Keratinocyte (primary cell): Measurements from ENCODE around the gene SDC3.

Experiments
- EZH2 ChIP-seq: IDR thresholded peaks from one replicate; pipeline ENCODE4 v1.6.1; 2012; ENCODE audit warnings: inconsistent platforms, mild to moderate bottlenecking, low read length, moderate library complexity
- TF ChIP-seq, protein P1 (sequence below), 3 experiments: IDR thresholded peaks in 1 of 3; conservative IDR thresholded peaks in 1 of 3; optimal IDR thresholded peaks in 1 of 3; 2 replicates in 2 of 3; 3 replicates in 1 of 3; pipeline versions ENCODE3 to v1.5.1; 2011; ENCODE audit warnings: low read length in 3 of 3, mild to moderate bottlenecking in 3 of 3, moderate library complexity in 2 of 3, control low read depth in 1 of 3, inconsistent platforms in 1 of 3; ENCODE audit not compliant: insufficient read depth in 2 of 3; ENCODE audit errors: extremely low read depth in 1 of 3

DNA sequence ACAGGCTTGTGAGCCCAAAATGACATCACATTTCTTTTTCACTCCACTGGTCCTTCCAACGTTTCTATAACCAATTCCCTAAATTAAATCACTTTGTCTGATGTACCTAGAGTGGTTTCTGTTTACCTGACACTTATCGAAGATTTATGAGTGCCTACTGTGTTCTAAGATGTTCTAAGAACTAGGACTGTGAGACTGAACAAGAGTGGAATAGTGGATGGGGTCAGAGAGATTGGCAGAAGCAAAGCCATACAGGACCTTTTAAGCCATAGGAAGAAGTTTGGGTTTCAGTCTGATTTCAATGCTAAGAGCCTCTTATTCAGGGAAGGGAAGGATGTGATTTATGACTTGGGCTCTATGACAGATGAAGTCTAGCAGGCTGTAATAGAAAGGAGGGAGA is 78.7 kb downstream of the SDC3 start:
- TF ChIP-seq, protein P1, sequence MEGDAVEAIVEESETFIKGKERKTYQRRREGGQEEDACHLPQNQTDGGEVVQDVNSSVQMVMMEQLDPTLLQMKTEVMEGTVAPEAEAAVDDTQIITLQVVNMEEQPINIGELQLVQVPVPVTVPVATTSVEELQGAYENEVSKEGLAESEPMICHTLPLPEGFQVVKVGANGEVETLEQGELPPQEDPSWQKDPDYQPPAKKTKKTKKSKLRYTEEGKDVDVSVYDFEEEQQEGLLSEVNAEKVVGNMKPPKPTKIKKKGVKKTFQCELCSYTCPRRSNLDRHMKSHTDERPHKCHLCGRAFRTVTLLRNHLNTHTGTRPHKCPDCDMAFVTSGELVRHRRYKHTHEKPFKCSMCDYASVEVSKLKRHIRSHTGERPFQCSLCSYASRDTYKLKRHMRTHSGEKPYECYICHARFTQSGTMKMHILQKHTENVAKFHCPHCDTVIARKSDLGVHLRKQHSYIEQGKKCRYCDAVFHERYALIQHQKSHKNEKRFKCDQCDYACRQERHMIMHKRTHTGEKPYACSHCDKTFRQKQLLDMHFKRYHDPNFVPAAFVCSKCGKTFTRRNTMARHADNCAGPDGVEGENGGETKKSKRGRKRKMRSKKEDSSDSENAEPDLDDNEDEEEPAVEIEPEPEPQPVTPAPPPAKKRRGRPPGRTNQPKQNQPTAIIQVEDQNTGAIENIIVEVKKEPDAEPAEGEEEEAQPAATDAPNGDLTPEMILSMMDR (optimal IDR thresholded peaks at IDR 0.05 in 1 of 3, IDR thresholded peaks at IDR 0.05 in 1 of 3, conservative IDR thresholded peaks at IDR 0.05 in 1 of 3; ENCODE audit: extremely low read depth in 1 of 3, insufficient read depth in 2 of 3, low read length in 3 of 3): no peak
- TF ChIP-seq EZH2: no peak
